ENCODE measurements around the gene MLX.
A peak's percentile ranks its signal among the peaks of the same experiment; 100 is the strongest.
"Not testable (repeated sequence)": the region's sequence is repeated elsewhere in the genome, so short reads cannot be mapped to it uniquely, and the experiment has no call there.

The MLX gene

DNA sequence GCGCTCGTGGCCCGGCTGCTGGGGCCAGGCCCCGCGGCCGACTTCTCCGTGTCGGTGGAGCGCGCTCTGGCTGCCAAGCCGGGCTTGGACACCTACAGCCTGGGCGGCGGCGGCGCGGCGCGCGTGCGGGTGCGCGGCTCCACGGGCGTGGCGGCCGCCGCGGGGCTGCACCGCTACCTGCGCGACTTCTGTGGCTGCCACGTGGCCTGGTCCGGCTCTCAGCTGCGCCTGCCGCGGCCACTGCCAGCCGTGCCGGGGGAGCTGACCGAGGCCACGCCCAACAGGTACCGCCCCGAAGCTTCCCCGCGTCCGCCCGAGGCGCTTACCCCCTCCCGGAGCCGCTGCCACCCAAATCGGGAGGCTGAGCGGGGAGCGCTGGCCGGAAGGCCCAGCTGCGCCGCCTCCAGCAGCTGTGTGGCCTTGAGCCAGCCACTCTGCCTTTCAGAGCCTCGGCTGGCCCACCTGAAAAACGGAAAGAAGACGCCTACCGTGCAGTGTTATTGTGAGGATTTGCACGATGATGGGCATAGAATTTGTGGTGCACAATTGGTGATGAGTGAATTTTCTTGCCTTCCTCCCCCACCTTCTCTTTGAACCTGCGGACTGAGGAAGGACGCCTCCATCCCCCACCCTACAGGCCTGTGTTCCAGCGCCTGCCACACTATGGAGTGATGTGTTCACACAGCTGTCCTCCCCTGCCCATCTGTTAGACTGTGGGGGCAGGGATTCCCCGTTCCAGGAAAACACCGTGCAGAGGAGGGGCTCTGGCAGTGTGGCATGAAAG is 30.3 kb upstream of the MLX start:
- DNase-seq (ENCODE audit: low spot score), result peak; percentile 78

DNA sequence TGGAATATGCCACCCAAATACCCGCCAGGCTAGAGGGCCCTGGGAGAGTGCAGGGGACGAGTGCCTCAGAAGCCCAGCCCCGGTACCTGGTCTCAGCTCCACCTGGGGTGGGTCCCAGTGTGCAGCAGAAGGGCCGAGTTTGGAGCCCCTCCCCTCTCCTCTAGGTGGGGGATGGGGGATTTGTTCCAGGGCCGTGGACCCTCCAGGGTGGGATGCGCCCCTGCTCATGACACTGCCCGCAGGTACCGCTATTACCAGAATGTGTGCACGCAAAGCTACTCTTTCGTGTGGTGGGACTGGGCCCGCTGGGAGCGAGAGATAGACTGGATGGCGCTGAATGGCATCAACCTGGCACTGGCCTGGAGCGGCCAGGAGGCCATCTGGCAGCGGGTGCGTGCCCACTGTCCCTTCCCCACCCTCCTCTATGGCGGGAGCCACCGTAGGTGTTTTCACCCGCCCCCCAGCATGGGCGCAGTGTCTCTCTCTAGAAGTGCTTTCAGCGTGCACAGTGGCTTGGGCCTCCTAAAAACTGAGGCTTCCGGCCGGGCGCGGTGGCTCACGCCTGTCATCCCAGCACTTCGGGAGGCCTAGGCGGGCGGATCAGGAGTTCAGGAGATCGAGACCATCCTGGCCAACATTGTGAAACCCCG is 29.6 kb upstream of the MLX start:
- DNase-seq (ENCODE audit: low spot score), result no peak

DNA sequence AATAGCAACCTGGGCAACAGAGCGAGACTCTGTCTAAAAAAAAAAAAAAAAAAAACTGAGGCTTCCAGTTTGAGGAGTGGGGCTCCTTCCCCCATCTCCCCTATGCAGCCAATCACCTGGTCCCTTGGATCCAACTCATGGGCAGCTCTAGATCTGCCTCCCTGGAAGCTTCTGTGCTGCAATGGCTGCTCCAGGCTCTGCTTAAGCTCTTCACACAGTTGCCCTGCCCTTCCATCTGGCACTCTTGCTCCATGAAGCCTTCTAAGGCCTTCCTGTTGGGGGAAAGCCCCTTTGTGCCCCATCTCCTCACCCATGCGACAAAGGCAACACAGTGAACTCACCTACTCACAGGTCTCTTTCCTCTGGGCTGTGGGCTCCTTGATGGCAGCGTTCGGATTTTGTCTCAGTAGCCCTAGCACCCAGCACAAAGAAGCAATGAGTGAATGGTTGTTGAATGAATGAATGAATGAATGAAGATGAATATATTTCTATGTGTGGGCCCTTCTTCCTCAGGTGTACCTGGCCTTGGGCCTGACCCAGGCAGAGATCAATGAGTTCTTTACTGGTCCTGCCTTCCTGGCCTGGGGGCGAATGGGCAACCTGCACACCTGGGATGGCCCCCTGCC is 29.0 kb upstream of the MLX start:
- DNase-seq (ENCODE audit: low spot score), result no peak

DNA sequence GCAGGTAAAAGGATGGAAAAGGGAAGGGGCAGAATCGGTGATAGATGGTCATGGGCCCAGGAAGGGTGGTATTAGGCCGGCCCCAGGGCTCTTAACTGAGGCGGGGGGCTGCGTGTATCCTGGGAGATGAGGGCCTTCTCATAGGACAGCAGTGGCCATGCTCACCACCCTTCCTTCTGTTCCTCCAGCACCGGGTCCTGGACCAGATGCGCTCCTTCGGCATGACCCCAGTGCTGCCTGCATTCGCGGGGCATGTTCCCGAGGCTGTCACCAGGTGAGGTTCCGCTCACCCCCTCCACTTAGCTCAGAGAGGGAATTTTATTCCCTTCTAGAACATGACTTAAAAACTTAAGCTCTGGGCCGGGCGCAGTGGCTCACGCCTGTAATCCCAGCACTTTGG is 28.4 kb upstream of the MLX start:
- DNase-seq (ENCODE audit: low spot score), result no peak

DNA sequence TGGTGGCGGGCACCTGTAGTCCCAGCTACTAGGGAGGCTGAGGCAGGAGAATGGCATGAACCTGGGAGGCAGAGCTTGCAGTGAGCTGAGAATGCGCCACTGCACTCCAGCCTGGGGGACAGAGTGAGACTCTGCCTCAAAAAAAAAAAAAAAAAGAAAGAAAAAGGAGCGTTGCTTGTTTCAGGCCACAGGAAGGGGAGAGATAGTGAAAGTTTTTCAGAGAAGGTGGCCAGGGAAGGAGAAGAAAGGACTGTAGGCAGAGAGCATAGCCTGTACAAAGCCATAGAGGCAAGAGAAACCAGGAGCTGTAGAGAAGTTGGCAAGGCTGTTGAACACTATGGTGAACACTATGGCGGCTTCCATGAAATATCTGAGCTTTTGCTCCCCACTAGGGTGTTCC is 26.3 kb upstream of the MLX start:
- not testable (repeated sequence) for DNase-seq (ENCODE audit: low spot score)

DNA sequence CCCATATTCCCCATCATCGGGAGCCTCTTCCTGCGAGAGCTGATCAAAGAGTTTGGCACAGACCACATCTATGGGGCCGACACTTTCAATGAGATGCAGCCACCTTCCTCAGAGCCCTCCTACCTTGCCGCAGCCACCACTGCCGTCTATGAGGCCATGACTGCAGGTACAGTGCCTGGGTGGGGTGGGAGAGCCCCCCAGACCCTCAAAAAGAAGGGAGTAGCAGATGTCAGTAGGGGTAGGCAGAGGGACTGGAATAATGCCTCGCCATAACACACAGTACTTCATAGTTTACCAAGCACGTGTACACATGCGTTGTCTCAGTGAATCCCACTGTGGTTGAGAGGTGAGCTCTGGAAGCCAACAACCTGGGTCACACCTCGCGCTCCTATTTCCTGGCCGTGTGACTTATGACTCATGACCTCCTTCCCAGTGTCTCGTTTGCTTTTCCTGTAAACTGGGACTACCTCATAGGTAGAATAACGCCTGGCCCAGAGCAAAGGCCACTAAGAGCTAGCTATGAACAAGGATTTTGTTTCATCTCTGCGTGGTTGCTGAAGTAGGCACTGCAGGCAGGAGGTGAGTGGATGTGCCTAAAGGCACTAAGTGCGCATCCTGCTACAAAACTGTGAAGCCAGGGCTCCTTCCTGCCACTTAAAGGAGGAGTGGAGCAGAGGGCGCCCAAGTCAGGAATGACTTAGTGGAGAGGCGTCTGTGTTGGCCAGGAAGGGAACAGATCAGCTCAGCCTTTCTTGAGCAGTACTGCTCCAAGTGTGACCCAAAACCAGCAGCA is 25.7 kb upstream of the MLX start:
- DNase-seq (ENCODE audit: low spot score), result no peak

DNA sequence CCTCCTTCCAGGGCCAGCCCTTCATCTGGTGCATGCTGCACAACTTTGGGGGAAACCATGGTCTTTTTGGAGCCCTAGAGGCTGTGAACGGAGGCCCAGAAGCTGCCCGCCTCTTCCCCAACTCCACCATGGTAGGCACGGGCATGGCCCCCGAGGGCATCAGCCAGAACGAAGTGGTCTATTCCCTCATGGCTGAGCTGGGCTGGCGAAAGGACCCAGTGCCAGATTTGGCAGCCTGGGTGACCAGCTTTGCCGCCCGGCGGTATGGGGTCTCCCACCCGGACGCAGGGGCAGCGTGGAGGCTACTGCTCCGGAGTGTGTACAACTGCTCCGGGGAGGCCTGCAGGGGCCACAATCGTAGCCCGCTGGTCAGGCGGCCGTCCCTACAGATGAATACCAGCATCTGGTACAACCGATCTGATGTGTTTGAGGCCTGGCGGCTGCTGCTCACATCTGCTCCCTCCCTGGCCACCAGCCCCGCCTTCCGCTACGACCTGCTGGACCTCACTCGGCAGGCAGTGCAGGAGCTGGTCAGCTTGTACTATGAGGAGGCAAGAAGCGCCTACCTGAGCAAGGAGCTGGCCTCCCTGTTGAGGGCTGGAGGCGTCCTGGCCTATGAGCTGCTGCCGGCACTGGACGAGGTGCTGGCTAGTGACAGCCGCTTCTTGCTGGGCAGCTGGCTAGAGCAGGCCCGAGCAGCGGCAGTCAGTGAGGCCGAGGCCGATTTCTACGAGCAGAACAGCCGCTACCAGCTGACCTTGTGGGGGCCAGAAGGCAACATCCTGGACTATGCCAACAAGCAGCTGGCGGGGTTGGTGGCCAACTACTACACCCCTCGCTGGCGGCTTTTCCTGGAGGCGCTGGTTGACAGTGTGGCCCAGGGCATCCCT is 23.5 kb upstream of the MLX start:
- DNase-seq (ENCODE audit: low spot score), result peak; percentile 64

DNA sequence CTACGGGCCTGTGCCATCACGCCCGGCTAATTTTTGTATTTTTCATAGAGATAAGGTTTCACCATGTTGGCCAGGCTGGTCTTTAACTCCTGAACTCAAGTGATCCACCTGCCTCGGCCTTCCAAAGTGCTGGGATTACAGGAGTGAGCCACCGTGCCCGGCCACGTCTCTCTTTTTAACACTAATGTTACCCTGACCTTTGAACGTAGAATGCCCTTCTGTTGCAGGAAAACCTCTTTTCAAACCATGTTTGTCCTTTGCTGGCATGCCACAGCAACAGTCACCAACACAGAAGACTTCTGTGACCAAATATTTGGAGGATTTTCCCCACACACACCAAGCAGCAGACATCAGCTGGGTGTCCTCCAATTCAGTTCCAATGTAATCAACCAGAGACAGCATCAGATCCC is 22.0 kb upstream of the MLX start:
- no peak for DNase-seq (ENCODE audit: low spot score)

DNA sequence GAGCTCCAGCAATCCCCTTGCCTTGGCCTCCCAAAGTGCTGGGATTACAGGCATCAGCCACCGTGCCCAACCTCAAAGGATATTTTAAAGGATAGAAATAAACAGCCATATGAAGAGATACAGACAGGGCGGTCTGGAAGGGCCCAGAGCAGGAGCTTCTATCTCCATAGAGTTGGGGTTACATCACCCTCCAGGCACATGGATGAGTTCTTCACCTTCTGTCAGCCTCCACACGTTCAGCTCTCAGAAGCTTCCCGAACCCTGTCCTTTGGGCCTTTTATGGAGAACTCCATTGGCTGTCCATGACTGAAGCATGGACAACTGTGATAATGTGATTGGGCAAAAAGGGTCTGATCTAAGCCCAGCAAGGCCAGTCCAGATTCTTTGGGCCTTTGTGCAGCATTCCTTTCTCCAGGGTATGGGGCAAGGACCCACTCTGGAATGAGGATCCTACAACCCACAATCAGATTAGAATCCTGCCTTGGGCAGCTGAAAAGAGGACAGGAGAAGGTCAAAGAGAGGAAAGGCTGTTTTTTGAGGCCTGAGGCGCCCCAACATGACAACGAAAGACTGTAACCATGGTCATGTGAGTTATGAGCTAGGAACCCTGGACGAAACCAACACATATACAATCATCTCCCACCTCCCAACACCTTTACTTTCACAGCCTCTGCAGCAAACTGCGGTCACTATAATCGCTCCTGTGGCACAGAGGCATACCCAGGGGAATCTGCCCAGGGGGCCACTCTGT is 21.0 kb upstream of the MLX start:
- not testable (repeated sequence) for DNase-seq (ENCODE audit: low spot score)

DNA sequence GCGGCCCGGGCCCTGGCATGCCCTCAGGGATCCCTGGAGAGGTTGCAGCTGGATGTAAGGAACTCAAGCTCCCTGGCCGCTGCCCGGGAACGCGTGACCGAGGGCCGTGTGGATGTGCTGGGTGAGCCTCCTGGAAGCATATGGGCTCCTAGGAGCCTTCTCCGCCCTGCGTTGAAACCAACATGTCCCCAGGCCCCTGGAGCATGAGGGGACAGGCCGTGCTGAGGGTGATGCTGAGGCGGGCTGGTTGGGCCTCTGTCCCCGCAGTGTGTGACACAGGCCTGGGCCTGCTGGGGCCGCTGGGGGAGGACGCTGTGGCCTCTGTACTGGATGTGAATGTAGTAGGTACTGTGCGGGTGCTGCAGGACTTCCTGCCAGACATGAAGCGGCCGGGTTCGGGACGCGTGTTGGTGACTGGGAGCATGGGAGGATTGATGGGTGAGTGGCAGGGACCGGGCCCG is 19.9 kb upstream of the MLX start:
- DNase-seq (ENCODE audit: low spot score), result no peak

DNA sequence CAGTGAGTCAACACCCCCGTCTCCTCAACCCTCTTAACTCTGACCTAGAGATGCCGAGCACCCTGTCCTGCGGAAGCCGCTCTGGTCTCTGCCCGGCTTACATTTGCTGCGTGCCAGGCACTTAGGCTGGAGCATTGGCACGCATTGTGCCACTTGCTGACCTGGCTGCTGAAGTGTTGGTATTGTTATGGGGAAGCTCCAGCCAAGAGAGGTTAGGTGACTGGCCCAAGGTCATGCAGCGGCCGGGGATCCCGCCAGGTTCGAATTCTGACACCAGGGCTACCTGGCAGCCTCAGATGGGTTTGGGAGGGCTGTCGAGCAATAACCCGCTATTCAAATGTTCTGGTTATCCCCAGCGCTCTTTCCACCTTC is 19.2 kb upstream of the MLX start:
- DNase-seq (ENCODE audit: low spot score), result no peak

DNA sequence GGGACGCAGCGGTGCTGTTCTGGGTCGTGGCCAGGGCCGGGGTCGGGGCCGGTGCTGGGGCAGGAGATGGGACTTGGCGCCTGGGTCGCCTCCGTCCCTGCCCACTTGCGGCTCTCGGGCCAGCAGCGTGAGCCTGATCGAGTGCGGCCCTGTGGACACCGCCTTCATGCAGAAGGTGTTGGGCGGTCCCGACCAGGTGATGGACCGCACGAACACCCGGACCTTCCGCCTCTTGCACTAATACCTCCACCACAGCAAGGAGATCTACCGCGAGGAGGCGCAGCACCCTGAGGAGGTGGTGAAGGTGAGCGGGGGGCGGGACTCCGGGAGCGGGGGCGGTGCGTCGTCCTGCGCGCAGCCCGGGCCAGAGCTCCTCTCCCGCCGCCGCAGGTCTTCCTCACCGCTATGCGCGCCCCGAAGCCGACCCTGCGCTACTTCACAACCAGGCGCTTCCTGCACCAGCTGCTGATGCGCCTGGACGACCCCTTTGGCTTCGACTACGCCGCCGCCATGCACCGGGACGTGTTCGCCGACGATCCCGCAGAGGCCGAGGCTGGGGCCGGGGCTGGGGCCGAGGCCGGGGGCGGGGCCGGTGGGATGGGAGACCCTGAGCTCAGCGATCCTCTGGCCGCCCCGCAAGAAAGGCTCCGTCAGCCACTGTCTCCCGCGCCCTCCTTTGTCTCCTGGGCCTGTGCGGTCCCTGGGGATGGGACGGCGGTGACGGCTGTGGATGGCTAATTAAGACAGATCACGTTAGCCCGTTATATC is 18.6 kb upstream of the MLX start:
- DNase-seq (ENCODE audit: low spot score), result no peak

DNA sequence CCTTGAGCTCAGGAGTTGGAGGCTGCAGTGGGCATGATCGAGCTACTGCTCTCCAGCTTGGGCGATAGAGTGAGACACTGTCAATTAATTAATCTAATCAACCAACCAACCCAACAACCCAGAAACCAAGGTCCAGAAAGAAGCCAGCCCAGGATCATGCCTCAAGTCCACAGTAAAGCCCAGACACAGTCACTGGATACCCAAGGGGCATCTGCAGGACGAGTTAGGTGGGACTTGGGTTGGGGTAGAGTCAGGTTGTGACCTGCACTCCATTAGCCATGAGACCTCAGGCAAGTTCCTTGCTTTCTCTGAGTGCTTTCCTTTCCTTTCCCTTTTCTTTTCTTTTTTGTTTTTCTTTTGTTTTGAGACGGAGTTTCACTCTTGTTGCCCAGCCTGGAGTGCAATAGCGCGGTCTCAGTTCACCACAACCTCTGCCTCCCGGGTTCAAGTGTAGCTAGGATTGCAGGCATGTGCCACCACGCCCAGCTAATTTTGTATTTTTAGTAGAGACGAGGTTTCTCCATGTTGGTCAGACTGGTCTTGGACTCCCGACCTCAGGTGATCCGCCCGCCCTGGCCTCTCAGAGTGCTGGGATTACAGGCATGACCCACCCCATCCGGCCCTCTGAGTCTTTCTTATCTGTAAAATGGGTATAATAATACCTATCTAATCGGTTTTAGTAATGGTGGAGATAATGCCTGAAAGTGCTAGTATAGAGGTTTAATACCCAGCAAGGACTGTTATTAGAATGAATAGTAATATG is 17.7 kb upstream of the MLX start:
- no peak for DNase-seq (ENCODE audit: low spot score)

DNA sequence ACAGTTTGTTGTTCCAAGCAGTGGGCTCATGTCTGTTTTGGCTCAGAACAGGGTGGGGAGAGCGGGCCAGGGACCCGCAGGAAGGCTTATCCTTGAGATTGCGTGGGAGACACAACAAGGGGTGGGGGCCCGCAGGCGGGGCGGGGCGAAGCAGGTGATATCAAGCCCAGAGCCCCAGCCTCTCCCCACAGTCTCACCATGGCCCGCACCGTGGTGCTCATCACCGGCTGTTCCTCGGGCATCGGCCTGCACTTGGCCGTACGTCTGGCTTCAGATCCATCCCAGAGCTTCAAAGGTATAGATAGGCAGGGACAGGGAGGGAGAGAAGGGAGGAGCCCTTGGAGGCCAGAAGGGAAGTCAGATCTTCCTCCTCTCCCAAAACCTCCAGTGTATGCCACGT is 14.2 kb upstream of the MLX start, which contains the start of gene HSD17B1:
Gene HSD17B1, plus strand, starts transcription at position 188 of the 400 bp plus-strand sequence. Its CDS starts 11 bp downstream, at position 199.
- not testable (repeated sequence) for DNase-seq (ENCODE audit: low spot score)

DNA sequence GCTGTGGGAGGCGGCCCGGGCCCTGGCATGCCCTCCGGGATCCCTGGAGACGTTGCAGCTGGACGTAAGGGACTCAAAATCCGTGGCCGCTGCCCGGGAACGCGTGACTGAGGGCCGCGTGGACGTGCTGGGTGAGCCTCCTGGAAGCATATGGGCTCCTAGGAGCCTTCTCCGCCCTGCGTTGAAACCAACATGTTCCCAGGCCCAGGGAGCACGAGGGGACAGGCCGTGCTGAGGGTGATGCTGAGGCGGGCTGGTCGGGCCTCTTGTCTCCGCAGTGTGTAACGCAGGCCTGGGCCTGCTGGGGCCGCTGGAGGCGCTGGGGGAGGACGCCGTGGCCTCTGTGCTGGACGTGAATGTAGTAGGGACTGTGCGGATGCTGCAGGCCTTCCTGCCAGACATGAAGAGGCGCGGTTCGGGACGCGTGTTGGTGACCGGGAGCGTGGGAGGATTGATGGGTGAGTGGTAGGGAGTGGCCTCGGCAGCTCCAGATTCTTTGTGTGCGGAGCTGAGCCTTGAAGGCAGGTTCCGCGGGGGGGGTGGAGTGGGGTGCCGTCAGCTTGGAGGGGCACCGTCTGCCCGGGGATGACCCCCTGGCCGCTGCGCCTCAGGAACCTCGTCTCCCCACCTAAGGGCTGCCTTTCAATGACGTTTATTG is 13.6 kb upstream of the MLX start:
- DNase-seq (ENCODE audit: low spot score), result no peak

DNA sequence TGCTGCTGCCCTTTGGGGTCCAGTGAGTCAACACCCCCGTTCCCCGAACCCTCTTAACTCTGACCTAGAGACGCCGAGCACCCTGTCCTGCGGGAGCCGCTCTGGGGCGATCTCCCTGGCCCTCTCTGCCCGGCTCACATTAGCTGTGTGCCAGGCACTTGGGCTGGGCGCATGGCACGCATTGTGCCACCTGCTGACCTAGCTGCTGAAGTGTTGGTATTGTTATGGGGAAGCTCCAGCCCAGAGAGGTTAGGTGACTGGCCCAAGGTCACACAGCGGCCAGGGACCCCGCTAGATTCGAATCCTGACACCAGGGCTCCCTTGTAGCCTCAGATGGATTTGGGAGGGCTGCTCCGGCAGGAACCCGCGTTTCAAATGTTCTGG is 13.0 kb upstream of the MLX start:
- DNase-seq (ENCODE audit: low spot score), result no peak

DNA sequence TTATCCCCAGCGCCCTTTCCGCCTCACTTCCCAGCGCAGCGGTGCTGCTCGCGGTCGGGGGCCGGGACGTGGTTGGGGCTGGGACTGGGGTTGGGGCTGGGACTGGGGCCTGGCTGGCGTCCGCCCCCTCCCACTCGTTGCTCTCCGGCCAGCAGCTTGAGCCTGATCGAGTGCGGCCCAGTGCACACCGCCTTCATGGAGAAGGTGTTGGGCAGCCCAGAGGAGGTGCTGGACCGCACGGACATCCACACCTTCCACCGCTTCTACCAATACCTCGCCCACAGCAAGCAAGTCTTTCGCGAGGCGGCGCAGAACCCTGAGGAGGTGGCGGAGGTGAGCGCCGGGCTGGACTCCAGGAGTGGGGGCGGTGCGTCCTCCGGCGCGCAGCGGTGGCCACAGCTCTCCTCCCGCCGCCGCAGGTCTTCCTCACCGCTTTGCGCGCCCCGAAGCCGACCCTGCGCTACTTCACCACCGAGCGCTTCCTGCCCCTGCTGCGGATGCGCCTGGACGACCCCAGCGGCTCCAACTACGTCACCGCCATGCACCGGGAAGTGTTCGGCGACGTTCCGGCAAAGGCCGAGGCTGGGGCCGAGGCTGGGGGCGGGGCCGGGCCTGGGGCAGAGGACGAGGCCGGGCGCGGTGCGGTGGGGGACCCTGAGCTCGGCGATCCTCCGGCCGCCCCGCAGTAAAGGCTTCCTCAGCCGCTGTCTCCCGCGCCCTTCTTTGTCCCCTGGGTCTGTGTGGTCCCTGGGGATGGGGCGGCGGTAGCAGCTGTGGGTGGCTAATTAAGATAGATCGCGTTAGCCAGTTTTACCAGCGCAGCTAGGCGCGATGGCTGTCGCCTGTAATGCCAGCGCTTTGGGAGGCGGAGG is 12.4 kb upstream of the MLX start:
- DNase-seq (ENCODE audit: low spot score), result peak; percentile 77

Data from globus pallidus (tissue), 1 donor.